GM13977 (cell line): ENCODE results near the gene MON2.

ENCODE experiments used
- DNase-seq: peaks from one replicate; pipeline ENCODE4 v3.0.0; 2012; ENCODE audit warnings: low spot score
- CTCF ChIP-seq: IDR thresholded peaks from 2 replicates; pipeline ENCODE4 v1.5.1; 2012; ENCODE audit warnings: mild to moderate bottlenecking, control low read depth; ENCODE audit not compliant: insufficient read depth; ENCODE audit errors: extremely low read depth, missing control alignments
- in situ Hi-C: fragments of 300-500 bp; cut with MboI; formaldehyde crosslinking; loops from one replicate; pipeline ENCODE4 v1.12.0; 2022; ENCODE audit warnings: low sequenced_read_pairs, low pct_unique_long_range_greater_than_20kb, mixed read lengths, inconsistent platforms; ENCODE audit not compliant: unreplicated experiment

Gene MON2

GRCh38 chr12:62603811-62604098 lies 137.1 kb downstream of the MON2 start:
- DNase-seq: no peak
- in situ Hi-C loops: no loop called here

GRCh38 chr12:62604373-62604772 lies 137.7 kb downstream of the MON2 start:
- in situ Hi-C loops: no loop called here
- no peak for TF ChIP-seq CTCF
- DNase-seq: no peak

More at GRCh38 chr12:62603811-62604098, 137.1 kb downstream of the MON2 start:
- no peak for TF ChIP-seq CTCF

- no peak for DNase-seq
- TF ChIP-seq CTCF: no peak
- in situ Hi-C loops: no loop called here
These were observed 138.2 kb downstream of the MON2 start for GRCh38 chr12:62604871-62605270.

GRCh38 chr12:62605981-62606380 lies 139.4 kb downstream of the MON2 start:
- DNase-seq: no peak
- in situ Hi-C loops: no loop called here
- no peak for TF ChIP-seq CTCF

- no peak for DNase-seq
- no peak for TF ChIP-seq CTCF
- in situ Hi-C loops: no loop called here
These were observed 140.0 kb downstream of the MON2 start for GRCh38 chr12:62606654-62607053.

GRCh38 chr12:62613081-62613480 lies 146.5 kb downstream of the MON2 start:
- DNase-seq: no peak
- TF ChIP-seq CTCF: no peak
- in situ Hi-C loops: no loop called here

GRCh38 chr12:62618319-62618718 lies 151.7 kb downstream of the MON2 start:
- no peak for TF ChIP-seq CTCF
- no peak for DNase-seq
- in situ Hi-C loops: no loop called here
